Lung (tissue), 16 donors: ENCODE data around the gene KRT31. TPM values are rescaled to one million over a fixed set of nuclear protein-coding genes. Genes with fewer than 3 reads are reported as not detected.

ENCODE experiments used
- ATAC-seq: fragments of 200-7000 bp; cut with Tn5 transposase; one replicate; pipeline ENCODE4 v1.9.1; 2020; ENCODE audit warnings: moderate number of reproducible peaks; ENCODE audit not compliant: insufficient read depth, low FRiP score
- DNase-seq, 3 donors: peaks; one replicate each; pipeline ENCODE4 v3.0.0-alpha.2; 2013 to 2017
- H3K27ac ChIP-seq, 2 donors: one replicate each; pipeline ENCODE4 v1.5.1; 2013; ENCODE audit warnings: mild to moderate bottlenecking in 2 of 2, moderate library complexity in 2 of 2, control low read depth in 1 of 2, inconsistent platforms in 1 of 2, low read depth in 1 of 2, low read length in 1 of 2
- H3K27me3 ChIP-seq, 3 donors: one replicate each; pipeline ENCODE4 v1.5.1; 2013; ENCODE audit warnings: low read length in 2 of 3; ENCODE audit not compliant: control insufficient read depth in 3 of 3, insufficient read depth in 3 of 3
- H3K36me3 ChIP-seq, 4 donors: one replicate each; pipeline ENCODE4 v1.5.1; 2013; ENCODE audit warnings: low read length in 4 of 4, mild to moderate bottlenecking in 1 of 4, moderate library complexity in 1 of 4; ENCODE audit not compliant: control insufficient read depth in 4 of 4, insufficient read depth in 4 of 4
- H3K4me1 ChIP-seq, 5 donors: one replicate each; pipeline ENCODE4 v1.5.1; 2013; ENCODE audit warnings: low read length in 5 of 5, mild to moderate bottlenecking in 2 of 5, moderate library complexity in 1 of 5; ENCODE audit not compliant: control insufficient read depth in 5 of 5, insufficient read depth in 5 of 5
- H3K4me3 ChIP-seq: one replicate; pipeline ENCODE4 v1.5.1; 2013; ENCODE audit warnings: mild to moderate bottlenecking, control low read depth, moderate library complexity
- H3K9ac ChIP-seq, 2 donors: one replicate each; pipeline ENCODE4 v1.5.1; 2013; ENCODE audit warnings: low read length in 2 of 2, control low read depth in 1 of 2; ENCODE audit not compliant: insufficient read depth in 1 of 2
- H3K9me3 ChIP-seq, 4 donors: one replicate each; pipeline ENCODE4 v1.5.1; 2013; ENCODE audit warnings: low read length in 3 of 4, mild to moderate bottlenecking in 1 of 4, moderate library complexity in 1 of 4; ENCODE audit not compliant: control insufficient read depth in 4 of 4, insufficient read depth in 3 of 4
- WGBS, 2 donors: extraction: QIAGEN DNeasy Blood & Tissue Kit; methylation state at CpG; one replicate each; pipeline ENCODE4 v1.1.7; 2013; 5-methylcytosine and 5-hydroxymethylcytosine counted together
- long read RNA-seq, 5 donors: transcript quantifications; one replicate each; lab custom pipeline, GENCODE V29; 2026
- polyA plus RNA-seq, 2 donors: library from polyadenylated mRNA; stranded (reverse); fragments of 200-250 nt; gene quantifications; one replicate each; pipeline ENCODE4 v1.2.1, GENCODE V29; 2013
- total RNA-seq, 2 donors: library from RNA; depleted of rRNA in 1 of 2; stranded (reverse); fragments of >200 nt in 1 of 2; gene quantifications; one replicate each; pipeline ENCODE4 v1.2.1, GENCODE V29; 2014 to 2021
- TF ChIP-seq, protein P1 (sequence below): IDR thresholded peaks from 2 replicates; pipeline ENCODE4 v1.5.1; 2012; ENCODE audit warnings: mild to moderate bottlenecking; ENCODE audit errors: control extremely low read depth, extremely low read depth
- donor health status: control.
- donor health status: control.
- donor health status: Bipolar disorder and iron deficiency.
- donor health status: healthy.
- donor health status: DM: yes; HTN: yes; CAD: no.

KRT31 gene
- not detected for total RNA-seq
- polyA plus RNA-seq, result under 1 TPM in 1 of 2 donors, not detected in 1; 0.02 TPM
- long read RNA-seq, donor 1, result 0 reads
- long read RNA-seq, donor 2, result 0 reads
- long read RNA-seq, donor 3, result 0 reads
- long read RNA-seq, donor 4, result 0 reads
- long read RNA-seq, donor 5, result 0 reads

DNA sequence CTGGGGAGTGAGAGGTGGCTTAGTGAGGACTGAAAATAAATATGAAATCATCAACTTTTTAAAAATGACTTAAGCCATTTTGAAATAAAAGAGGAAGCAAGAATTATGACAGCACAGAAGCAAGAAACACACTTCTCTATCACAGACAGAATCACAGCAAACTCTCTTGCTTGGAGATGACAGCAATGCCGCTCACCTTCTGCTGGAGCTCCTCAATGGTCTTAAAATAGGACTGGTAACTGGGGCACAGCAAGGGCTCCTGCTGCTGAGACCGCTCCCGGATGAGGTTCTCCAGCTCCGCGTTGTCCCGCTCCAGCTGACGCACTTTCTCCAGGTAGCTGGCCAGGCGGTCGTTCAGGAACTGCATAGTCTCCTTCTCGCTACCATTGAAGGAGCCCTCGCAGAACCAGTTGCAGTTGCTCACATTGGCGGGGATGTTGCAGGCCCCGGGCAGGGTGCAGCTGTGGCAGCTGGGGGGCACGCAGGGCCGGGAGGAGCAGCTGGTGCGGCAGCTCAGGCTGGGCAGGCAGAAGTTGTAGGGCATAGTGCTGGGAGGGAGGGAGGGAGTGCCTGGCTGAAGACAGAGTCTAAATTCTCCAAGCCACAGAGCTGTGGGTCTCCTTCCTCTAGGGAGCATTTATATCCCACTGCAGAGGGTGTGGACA, at the start of gene KRT31:
TSS of gene KRT31 (minus strand) at position 613 of the 665 bp plus-strand sequence. CDS start at position 544, 69 bp downstream.
- ATAC-seq, result no peak
- Histone ChIP-seq H3K4me1 (peaks cover 0 to 4% (median 0%) of the 10 kb centered on the region in 5 donors), H3K4me3 (no peak within 1 kb of the TSS), H3K27ac (no peak within 1 kb of the TSS), H3K36me3 (no peaks in the 10 kb centered on the region), H3K9ac (no peak within 1 kb of the TSS), H3K27me3 (peaks cover 0 to 2% (median 0%) of the 10 kb centered on the region in 3 donors), H3K9me3 (no peaks in the 10 kb centered on the region)
- DNase-seq, result no peak
- TF ChIP-seq, protein P1, sequence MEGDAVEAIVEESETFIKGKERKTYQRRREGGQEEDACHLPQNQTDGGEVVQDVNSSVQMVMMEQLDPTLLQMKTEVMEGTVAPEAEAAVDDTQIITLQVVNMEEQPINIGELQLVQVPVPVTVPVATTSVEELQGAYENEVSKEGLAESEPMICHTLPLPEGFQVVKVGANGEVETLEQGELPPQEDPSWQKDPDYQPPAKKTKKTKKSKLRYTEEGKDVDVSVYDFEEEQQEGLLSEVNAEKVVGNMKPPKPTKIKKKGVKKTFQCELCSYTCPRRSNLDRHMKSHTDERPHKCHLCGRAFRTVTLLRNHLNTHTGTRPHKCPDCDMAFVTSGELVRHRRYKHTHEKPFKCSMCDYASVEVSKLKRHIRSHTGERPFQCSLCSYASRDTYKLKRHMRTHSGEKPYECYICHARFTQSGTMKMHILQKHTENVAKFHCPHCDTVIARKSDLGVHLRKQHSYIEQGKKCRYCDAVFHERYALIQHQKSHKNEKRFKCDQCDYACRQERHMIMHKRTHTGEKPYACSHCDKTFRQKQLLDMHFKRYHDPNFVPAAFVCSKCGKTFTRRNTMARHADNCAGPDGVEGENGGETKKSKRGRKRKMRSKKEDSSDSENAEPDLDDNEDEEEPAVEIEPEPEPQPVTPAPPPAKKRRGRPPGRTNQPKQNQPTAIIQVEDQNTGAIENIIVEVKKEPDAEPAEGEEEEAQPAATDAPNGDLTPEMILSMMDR, result no peak
- WGBS, 2 donors, result 88 to 96% methylated on average over 15 to 16 of the region's 16 CpGs

DNA sequence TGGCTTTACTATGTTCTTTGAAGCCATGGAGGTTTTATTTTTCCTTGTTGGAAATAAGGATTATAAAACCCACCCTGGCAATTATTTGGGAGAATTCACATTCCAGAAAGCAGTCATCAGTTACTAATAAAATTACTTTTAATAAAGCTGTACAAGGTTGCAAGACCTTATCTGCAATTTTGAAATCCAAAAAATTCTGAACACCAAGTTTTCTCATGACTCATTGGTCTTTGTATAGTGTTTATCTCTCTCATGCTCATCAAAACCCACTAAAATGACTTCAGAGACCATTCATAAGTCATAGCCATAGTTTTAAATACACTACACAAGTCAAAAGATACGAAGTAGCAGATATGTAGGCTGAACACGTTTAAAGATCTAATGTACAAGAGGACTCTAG, 49.4 kb upstream of the KRT31 start:
- Histone ChIP-seq H3K9me3 (no peaks in the 10 kb centered on the region), H3K27me3 (no peaks in the 10 kb centered on the region), H3K27ac (no peak overlapping the region), H3K9ac (no peak overlapping the region), H3K4me1 (no peaks in the 10 kb centered on the region), H3K4me3 (no peak overlapping the region), H3K36me3 (no peaks in the 10 kb centered on the region)
- DNase-seq, result no peak
- TF ChIP-seq, protein P1, result no peak
- WGBS, 2 donors, result 69 to 88% methylated on average over 2 of the region's 2 CpGs
- no peak for ATAC-seq

DNA sequence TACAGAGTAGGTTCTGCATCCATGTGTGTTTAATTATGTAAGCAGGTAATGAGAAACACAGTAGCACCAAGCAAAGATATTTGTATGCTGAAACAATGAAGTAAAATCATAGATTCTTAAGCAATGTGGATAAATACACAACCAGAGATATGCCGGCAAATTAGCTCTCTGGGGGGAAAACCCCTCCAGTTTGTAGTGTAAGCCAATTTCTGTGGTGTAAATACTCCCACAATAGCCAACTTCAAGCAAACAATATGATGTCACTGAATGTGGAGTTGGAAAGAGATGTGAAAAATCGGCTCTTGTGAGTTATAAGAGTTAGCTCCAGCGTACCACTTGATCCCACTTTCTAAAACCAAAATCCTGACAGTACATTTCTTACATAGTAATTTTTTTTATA, 47.2 kb upstream of the KRT31 start:
- TF ChIP-seq, protein P1, result no peak
- Histone ChIP-seq H3K4me3 (no peak overlapping the region), H3K4me1 (no peaks in the 10 kb centered on the region), H3K36me3 (no peaks in the 10 kb centered on the region), H3K27ac (no peak overlapping the region), H3K9me3 (peaks cover 0 to 3% (median 0%) of the 10 kb centered on the region in 4 donors), H3K9ac (no peak overlapping the region), H3K27me3 (no peaks in the 10 kb centered on the region)
- WGBS, 2 donors, result 76 to 80% methylated on average over 3 of the region's 3 CpGs
- DNase-seq, result no peak
- no peak for ATAC-seq
